Prostate gland (tissue), 2 donors: ENCODE data around the gene TMC1. TPM values are rescaled to one million over a fixed set of nuclear protein-coding genes. Genes with fewer than 3 reads are reported as not detected.

Source experiments
- DNase-seq: peaks from one replicate; pipeline ENCODE4 v3.0.0-alpha.2; 2019; ENCODE audit warnings: low spot score
- H3K27ac ChIP-seq, 2 donors: fragments of 200-600 bp; sonication (generic); 2 replicates each; pipeline ENCODE4 v1.5.1; 2017 to 2019
- H3K27me3 ChIP-seq: fragments of 200-600 bp; sonication (generic); replicated peaks from 2 replicates; pipeline ENCODE4 v1.5.1; 2019; ENCODE audit not compliant: insufficient read depth
- H3K36me3 ChIP-seq, 2 donors: fragments of 200-600 bp; sonication (generic); 1 replicate in 1 of 2; 2 replicates in 1 of 2; pipeline versions ENCODE4 v1.5.1 to v1.8.1; 2017 to 2019
- H3K4me1 ChIP-seq: fragments of 200-600 bp; sonication (generic); replicated peaks from 2 replicates; pipeline ENCODE4 v1.5.1; 2019
- H3K4me3 ChIP-seq, 2 donors: fragments of 200-600 bp; sonication (generic); 2 replicates each; pipeline ENCODE4 v1.5.1; 2017 to 2019
- H3K9me3 ChIP-seq: fragments of 200-600 bp; sonication (generic); 2 replicates; pipeline ENCODE4 v1.5.1; 2017
- POLR2A ChIP-seq: fragments of 450-650 bp; IDR thresholded peaks from one replicate; pipeline ENCODE4 v1.6.1; 2016; ENCODE audit warnings: antibody characterized with exemption, mild to moderate bottlenecking
- POLR2AphosphoS5 ChIP-seq: sonication (generic); formaldehyde crosslinking; IDR thresholded peaks from one replicate; pipeline ENCODE4 v1.6.1; 2017; ENCODE audit warnings: antibody characterized with exemption
- WGBS: methylation state at CpG from one replicate; pipeline ENCODE4 v1.1.5; 2018; 5-methylcytosine and 5-hydroxymethylcytosine counted together
- intact Hi-C: fragments of 100-400 bp; cut with DNase I; formaldehyde crosslinking; loops from one replicate; pipeline ENCODE4 v1.14.2; 2022
- total RNA-seq, 2 donors: library from RNA; depleted of rRNA; stranded (reverse); fragments of >200 nt; gene quantifications; one replicate each; pipeline ENCODE4 v1.1.0, GENCODE V29; 2016
- TF ChIP-seq, protein P1 (sequence below), 4 experiments: fragments of 200-600 bp in 2 of 4; fragments of 450-650 bp in 2 of 4; sonication (generic) in 2 of 4; IDR thresholded peaks; 1 replicate in 3 of 4; 2 replicates in 1 of 4; pipeline ENCODE4 v1.5.1; 2016 to 2019; ENCODE audit warnings: antibody characterized with exemption in 4 of 4, mild to moderate bottlenecking in 2 of 4, moderate library complexity in 2 of 4

TMC1 gene
- total RNA-seq, 2 donors from 2014 or later, result 3.0 to 5.3 TPM

GRCh38 chr9:72696511-72696910 is 175.1 kb downstream of the TMC1 start:
- intact Hi-C loops, result no loop called here

GRCh38 chr9:72701510-72701909 is 180.1 kb downstream of the TMC1 start:
- 94% methylated on average over 3 of the region's 3 CpGs for WGBS
- Histone ChIP-seq H3K4me1 (no peaks in the 10 kb centered on the region), H3K27me3 (no peaks in the 10 kb centered on the region), H3K36me3 (no peaks in the 10 kb centered on the region), H3K9me3 (no peaks in the 10 kb centered on the region), H3K27ac (no peak overlapping the region), H3K4me3 (no peak overlapping the region)
- intact Hi-C loops, result no loop called here
- DNase-seq, result no peak
- no peak for TF ChIP-seq POLR2A
- TF ChIP-seq, protein P1, sequence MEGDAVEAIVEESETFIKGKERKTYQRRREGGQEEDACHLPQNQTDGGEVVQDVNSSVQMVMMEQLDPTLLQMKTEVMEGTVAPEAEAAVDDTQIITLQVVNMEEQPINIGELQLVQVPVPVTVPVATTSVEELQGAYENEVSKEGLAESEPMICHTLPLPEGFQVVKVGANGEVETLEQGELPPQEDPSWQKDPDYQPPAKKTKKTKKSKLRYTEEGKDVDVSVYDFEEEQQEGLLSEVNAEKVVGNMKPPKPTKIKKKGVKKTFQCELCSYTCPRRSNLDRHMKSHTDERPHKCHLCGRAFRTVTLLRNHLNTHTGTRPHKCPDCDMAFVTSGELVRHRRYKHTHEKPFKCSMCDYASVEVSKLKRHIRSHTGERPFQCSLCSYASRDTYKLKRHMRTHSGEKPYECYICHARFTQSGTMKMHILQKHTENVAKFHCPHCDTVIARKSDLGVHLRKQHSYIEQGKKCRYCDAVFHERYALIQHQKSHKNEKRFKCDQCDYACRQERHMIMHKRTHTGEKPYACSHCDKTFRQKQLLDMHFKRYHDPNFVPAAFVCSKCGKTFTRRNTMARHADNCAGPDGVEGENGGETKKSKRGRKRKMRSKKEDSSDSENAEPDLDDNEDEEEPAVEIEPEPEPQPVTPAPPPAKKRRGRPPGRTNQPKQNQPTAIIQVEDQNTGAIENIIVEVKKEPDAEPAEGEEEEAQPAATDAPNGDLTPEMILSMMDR (IDR thresholded peaks at IDR 0.05), result no peak
- TF ChIP-seq POLR2AphosphoS5, result no peak

More at GRCh38 chr9:72696511-72696910, 175.1 kb downstream of the TMC1 start:
- no peaks in the 10 kb centered on the region for H3K36me3 ChIP-seq
- no peaks in the 10 kb centered on the region for H3K4me1 ChIP-seq
- DNase-seq, result no peak
- H3K9me3 ChIP-seq, result no peaks in the 10 kb centered on the region
- no peak overlapping the region for H3K27ac ChIP-seq
- TF ChIP-seq POLR2A (no peak), POLR2AphosphoS5 (no peak)
- TF ChIP-seq, protein P1 (IDR thresholded peaks at IDR 0.05), result no peak
- no peaks in the 10 kb centered on the region for H3K27me3 ChIP-seq
- no peak overlapping the region for H3K4me3 ChIP-seq

GRCh38 chr9:72703574-72703973 is 182.2 kb downstream of the TMC1 start:
- H3K27ac ChIP-seq, result no peak overlapping the region
- H3K4me1 ChIP-seq, result no peaks in the 10 kb centered on the region
- no peaks in the 10 kb centered on the region for H3K36me3 ChIP-seq
- H3K4me3 ChIP-seq, result no peak overlapping the region
- DNase-seq, result no peak
- no peaks in the 10 kb centered on the region for H3K27me3 ChIP-seq
- WGBS, result 72% methylated on average over 4 of the region's 4 CpGs
- intact Hi-C loops, result no loop called here
- TF ChIP-seq POLR2AphosphoS5 (no peak), POLR2A (no peak)
- TF ChIP-seq, protein P1 (IDR thresholded peaks at IDR 0.05), result no peak
- H3K9me3 ChIP-seq, result no peaks in the 10 kb centered on the region

DNA sequence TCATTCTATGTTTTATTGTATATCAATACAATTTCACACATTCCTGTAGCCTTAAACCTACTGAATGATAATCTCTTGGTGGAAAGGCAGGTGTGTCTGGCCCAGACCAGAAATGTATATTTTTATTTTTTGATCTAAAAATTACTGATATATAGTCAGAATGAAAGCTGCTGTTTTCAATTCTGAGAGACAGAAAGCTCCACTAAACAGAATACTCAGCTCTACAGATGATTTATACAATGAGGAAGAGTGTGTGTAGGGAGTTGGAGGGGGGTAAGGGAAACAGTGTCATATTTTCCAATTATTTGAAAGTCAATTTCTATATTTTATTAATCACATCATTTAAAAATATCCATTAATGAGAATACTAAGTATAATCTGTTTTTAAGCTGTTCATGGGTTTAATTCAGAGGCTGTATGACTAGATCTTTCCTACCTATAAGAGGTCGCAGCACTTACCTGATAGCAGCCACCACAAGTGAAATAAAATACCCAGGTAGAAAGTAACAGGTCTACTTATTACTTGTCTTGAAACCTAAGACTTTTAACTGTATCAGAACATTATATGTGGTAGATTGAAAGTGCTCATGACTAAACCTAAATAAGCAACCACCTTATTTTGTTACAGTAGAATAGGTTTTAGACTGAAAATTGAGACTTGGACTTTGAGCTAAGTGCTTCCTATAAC is 183.4 kb downstream of the TMC1 start:
- Histone ChIP-seq H3K36me3 (no peaks in the 10 kb centered on the region), H3K27ac (no peak overlapping the region), H3K27me3 (no peaks in the 10 kb centered on the region), H3K4me3 (no peak overlapping the region), H3K9me3 (no peaks in the 10 kb centered on the region), H3K4me1 (no peaks in the 10 kb centered on the region)
- no peak for DNase-seq
- intact Hi-C loops, result no loop called here
- TF ChIP-seq, protein P1 (IDR thresholded peaks at IDR 0.05), result no peak
- TF ChIP-seq POLR2AphosphoS5, result no peak
- no peak for TF ChIP-seq POLR2A
- WGBS, result 97% methylated on average over 1 of the region's 1 CpG

DNA sequence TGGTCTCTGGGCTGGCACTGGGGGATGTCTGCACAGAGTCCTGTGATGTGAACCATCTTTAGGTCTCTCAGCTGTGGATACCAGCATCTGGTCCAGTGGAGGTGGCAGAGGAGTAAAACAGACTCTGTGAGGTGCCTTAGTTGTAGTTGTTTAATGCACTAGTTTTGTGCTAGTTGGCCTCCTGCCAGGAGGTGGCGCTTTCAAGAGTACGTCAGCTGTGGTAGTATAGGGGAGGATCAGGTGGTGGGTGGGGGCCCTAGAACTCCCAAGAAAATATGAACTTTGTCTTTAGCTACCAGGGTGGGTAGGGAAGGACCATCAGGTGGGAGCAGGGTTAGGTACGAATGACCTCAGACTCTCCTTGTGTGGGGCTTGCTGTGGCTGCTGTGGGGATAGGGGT is 197.1 kb downstream of the TMC1 start:
- 84% methylated on average over 3 of the region's 3 CpGs for WGBS
- no peak overlapping the region for H3K27ac ChIP-seq
- no peaks in the 10 kb centered on the region for H3K36me3 ChIP-seq
- H3K9me3 ChIP-seq, result no peaks in the 10 kb centered on the region
- no peaks in the 10 kb centered on the region for H3K27me3 ChIP-seq
- DNase-seq, result no peak
- TF ChIP-seq, protein P1 (IDR thresholded peaks at IDR 0.05), result no peak
- no peak for TF ChIP-seq POLR2A
- TF ChIP-seq POLR2AphosphoS5, result no peak
- intact Hi-C loops, result no loop called here
- no peak overlapping the region for H3K4me3 ChIP-seq
- no peaks in the 10 kb centered on the region for H3K4me1 ChIP-seq
